SU-DHL-6 (cell line): Measurements from ENCODE around the gene CHRM1.

ENCODE experiments used
- H2AFZ ChIP-seq: fragments of 200-600 bp; sonication (generic); 2 replicates; pipeline ENCODE4 v1.6.1; 2014; ENCODE audit warnings: low read depth, mild to moderate bottlenecking, moderate library complexity, mixed read lengths, antibody characterized with exemption, low read length; ENCODE audit not compliant: severe bottlenecking
- H3F3A ChIP-seq: fragments of 200-600 bp; shearing (Covaris generic); 2 replicates; pipeline ENCODE4 v1.6.0; 2016; ENCODE audit warnings: antibody characterized with exemption, mild to moderate bottlenecking; ENCODE audit not compliant: insufficient read depth
- H3K27ac ChIP-seq: fragments of 200-600 bp; sonication (generic); 2 replicates; pipeline ENCODE4 v1.5.1; 2016; ENCODE audit warnings: low read depth, mild to moderate bottlenecking, low read length, moderate library complexity, mixed read lengths
- H3K27me3 ChIP-seq: fragments of 200-600 bp; sonication (generic), shearing (Covaris generic); 2 replicates; pipeline ENCODE4 v1.6.0; 2014; ENCODE audit warnings: mild to moderate bottlenecking, low read length
- H3K36me3 ChIP-seq: fragments of 200-600 bp; sonication (generic); 2 replicates; pipeline ENCODE4 v1.6.1; 2014; ENCODE audit warnings: mild to moderate bottlenecking, low read length, mixed read lengths
- H3K4me2 ChIP-seq: fragments of 300-600, 200-600 bp; shearing (Covaris generic), sonication (generic); 2 replicates; pipeline ENCODE4 v1.6.0; 2014; ENCODE audit warnings: low read length, low read depth, mild to moderate bottlenecking; ENCODE audit not compliant: poor library complexity, severe bottlenecking
- H3K4me3 ChIP-seq: fragments of 200-600 bp; sonication (generic); 2 replicates; pipeline ENCODE4 v1.5.1; 2014; ENCODE audit warnings: antibody characterized with exemption, low read length, mild to moderate bottlenecking, mixed read lengths; ENCODE audit not compliant: insufficient read depth, poor library complexity, severe bottlenecking
- H3K79me2 ChIP-seq: fragments of 200-600 bp; sonication (generic); 2 replicates; pipeline ENCODE4 v1.6.1; 2014; ENCODE audit warnings: mild to moderate bottlenecking, low read length, moderate library complexity; ENCODE audit not compliant: insufficient read depth
- H3K9ac ChIP-seq: fragments of 200-600 bp; sonication (generic); 2 replicates; pipeline ENCODE4 v1.7.0; 2014; ENCODE audit warnings: mild to moderate bottlenecking, low read length
- H3K9me2 ChIP-seq: fragments of 200-600 bp; sonication (generic); replicated peaks from 2 replicates; pipeline ENCODE4 v1.6.1; 2014; ENCODE audit warnings: low read length; ENCODE audit not compliant: insufficient read depth
- H3K9me3 ChIP-seq: fragments of 200-600 bp; sonication (generic); 2 replicates; pipeline ENCODE4 v1.6.1; 2014; ENCODE audit warnings: low read length, mixed read lengths; ENCODE audit not compliant: insufficient read depth
- H4K20me1 ChIP-seq: fragments of 200-600 bp; sonication (generic); 2 replicates; pipeline ENCODE4 v1.6.1; 2014; ENCODE audit warnings: low read depth, mild to moderate bottlenecking, antibody characterized with exemption, low read length, moderate library complexity, mixed read lengths
- CTCF ChIP-seq: fragments of 200-600 bp; sonication (generic); IDR thresholded peaks from one replicate; pipeline ENCODE4 v1.5.1; 2017; ENCODE audit warnings: antibody characterized with exemption, mild to moderate bottlenecking, low read length, moderate library complexity; ENCODE audit not compliant: insufficient read depth, poor library complexity, severe bottlenecking
- EZH2phosphoT487 ChIP-seq: fragments of 200-600 bp; sonication (generic), shearing (Covaris generic); conservative IDR thresholded peaks from 2 replicates; pipeline ENCODE4 v1.6.1; 2018; ENCODE audit warnings: mild to moderate bottlenecking, antibody characterized with exemption, low read length, moderate library complexity, mixed read lengths

The CHRM1 gene

GRCh38 chr11:62918531-62918930, 2.6 kb downstream of the CHRM1 start:
- H3K4me3 ChIP-seq = no peak overlapping the region
- no peaks in the 10 kb centered on the region for H3K27me3 ChIP-seq
- no peak overlapping the region for H2AFZ ChIP-seq
- H3K79me2 ChIP-seq = no peaks in the 10 kb centered on the region
- H3K9ac ChIP-seq = no peak overlapping the region
- no peak overlapping the region for H3K27ac ChIP-seq
- no peaks in the 10 kb centered on the region for H3K9me2 ChIP-seq
- H3K4me2 ChIP-seq = no peak overlapping the region
- H4K20me1 ChIP-seq = no peaks in the 10 kb centered on the region
- TF ChIP-seq CTCF (no peak), EZH2phosphoT487 (no peak)
- no peaks in the 10 kb centered on the region for H3K36me3 ChIP-seq
- no peaks in the 10 kb centered on the region for H3K9me3 ChIP-seq
- peaks cover 7% of the 10 kb centered on the region for H3F3A ChIP-seq

GRCh38 chr11:62917906-62918502, 3.2 kb downstream of the CHRM1 start:
- TF ChIP-seq CTCF (no peak), EZH2phosphoT487 (no peak)
- no peak overlapping the region for H3K4me2 ChIP-seq
- H3K9ac ChIP-seq = no peak overlapping the region
- H3K9me2 ChIP-seq = no peaks in the 10 kb centered on the region
- no peaks in the 10 kb centered on the region for H3K36me3 ChIP-seq
- H3K27me3 ChIP-seq = no peaks in the 10 kb centered on the region
- no peak overlapping the region for H3K4me3 ChIP-seq
- H3F3A ChIP-seq = peaks cover 4% of the 10 kb centered on the region; the same call in 1 of the 2 replicates
- no peak overlapping the region for H3K27ac ChIP-seq
- H4K20me1 ChIP-seq = no peaks in the 10 kb centered on the region
- no peaks in the 10 kb centered on the region for H3K9me3 ChIP-seq
- no peak overlapping the region for H2AFZ ChIP-seq
- H3K79me2 ChIP-seq = no peaks in the 10 kb centered on the region

- H4K20me1 ChIP-seq = no peaks in the 10 kb centered on the region
- no peak overlapping the region for H2AFZ ChIP-seq
- H3K36me3 ChIP-seq = no peaks in the 10 kb centered on the region
- H3K27ac ChIP-seq = no peak overlapping the region
- no peak overlapping the region for H3K4me3 ChIP-seq
- no peaks in the 10 kb centered on the region for H3K9me2 ChIP-seq
- no peaks in the 10 kb centered on the region for H3K79me2 ChIP-seq
- no peaks in the 10 kb centered on the region for H3K27me3 ChIP-seq
- H3K4me2 ChIP-seq = no peak overlapping the region
- TF ChIP-seq EZH2phosphoT487 = no peak
- no peak for TF ChIP-seq CTCF
- H3K9me3 ChIP-seq = no peaks in the 10 kb centered on the region
- no peak overlapping the region for H3K9ac ChIP-seq
- H3F3A ChIP-seq = no peaks in the 10 kb centered on the region
These were observed 6.7 kb downstream of the CHRM1 start for GRCh38 chr11:62914416-62914815.
